GM19468 (cell line): Measurements from ENCODE around the gene BCAR1.
"Not testable (repeated sequence)": the region's sequence is repeated elsewhere in the genome, so short reads cannot be mapped to it uniquely, and the experiment has no call there.

Experiments
- ATAC-seq: cut with Tn5 transposase; IDR thresholded peaks from one replicate; pipeline ENCODE4 v1.9.1; 2021; ENCODE audit warnings: mild to moderate bottlenecking, moderate library complexity, moderate number of reproducible peaks; ENCODE audit not compliant: unreplicated experiment; ENCODE audit errors: extremely low read depth

The BCAR1 gene

DNA sequence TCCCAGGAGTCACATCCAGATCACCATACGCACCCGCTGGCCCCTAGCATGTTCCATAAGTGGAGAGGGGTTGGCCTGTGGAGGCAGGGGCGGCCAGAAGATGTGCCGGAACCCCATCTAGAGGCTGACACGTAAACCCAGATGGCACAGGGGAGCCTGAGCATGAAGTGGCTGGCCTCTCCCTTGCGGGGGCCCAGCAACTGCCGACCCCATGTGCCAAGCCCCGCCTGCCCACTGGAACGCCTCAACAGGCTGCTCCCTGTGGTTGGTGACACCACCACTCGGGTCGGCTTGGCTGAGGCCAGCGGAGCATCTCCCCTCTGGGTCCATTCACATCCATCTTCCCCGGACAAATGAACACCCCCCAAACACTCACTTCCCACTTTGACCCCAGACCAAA lies 9.5 kb downstream of the BCAR1 start:
- no peak for ATAC-seq

DNA sequence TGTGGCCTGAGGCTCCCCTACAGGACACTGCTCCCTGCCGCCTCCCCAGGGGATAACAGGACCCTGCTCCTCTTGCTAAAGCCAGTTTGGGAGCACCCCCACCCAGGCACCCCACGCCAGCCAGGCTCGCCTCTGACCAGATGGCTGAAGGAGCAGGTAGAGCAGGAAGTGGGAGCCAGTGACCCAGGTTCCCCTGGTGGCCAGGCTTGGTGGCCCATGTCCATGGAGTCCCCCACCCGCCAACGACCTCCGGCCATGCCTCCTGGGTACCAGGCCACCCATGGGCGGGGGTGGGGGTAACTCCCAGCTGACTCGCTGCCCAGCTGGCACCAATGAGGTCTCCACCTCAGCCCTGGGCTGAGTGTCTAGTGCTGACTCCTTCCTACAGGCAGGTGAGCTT lies 10.0 kb downstream of the BCAR1 start:
- no peak for ATAC-seq

DNA sequence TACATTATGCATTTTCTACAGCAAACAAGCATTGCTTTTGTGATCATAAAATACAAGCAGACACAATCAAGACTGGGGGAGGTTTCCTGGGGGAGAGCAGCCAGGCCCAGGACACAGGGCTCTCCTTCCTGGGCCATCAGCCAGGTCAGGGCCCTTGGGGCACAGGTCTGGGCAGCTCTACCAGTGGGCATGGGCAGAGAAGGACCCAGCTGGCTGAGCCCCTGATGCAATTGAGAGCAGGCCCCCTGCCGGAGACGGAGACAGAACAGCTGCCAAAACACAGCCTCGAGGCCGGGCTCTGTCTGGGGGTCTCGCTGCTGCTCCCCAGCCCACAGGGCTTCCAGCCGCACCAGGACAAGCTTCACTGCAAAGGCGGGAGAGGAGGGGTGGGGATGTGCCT lies 10.8 kb downstream of the BCAR1 start:
- ATAC-seq = not testable (repeated sequence)

DNA sequence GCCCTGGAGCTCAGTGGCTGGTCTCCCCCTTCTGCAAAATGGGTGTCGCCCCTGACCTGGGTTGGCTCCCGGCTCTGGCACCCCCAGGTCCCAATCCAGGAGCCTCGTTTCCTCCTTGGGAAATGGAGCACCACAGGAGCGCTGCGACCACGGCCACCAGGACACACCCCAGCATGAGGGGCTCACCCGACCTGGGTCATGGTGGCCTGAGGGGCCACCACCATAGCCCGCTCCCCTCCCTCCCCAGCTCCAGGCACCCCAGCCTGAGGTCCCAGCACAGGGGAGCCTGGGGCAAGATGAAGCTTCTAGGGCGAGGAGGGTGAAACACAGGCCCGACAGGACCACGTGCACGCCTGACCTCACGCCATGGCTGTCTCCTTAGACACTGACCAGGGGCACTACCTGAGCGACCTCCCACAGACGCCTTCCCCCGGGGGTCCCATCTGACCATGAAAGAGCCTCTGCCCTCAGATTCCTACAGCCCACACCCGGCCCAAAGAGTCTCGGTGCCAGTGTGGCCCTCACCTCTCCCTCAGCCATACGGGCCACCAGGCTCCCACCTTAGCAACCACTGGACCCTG lies 11.8 kb downstream of the BCAR1 start:
- no peak for ATAC-seq

DNA sequence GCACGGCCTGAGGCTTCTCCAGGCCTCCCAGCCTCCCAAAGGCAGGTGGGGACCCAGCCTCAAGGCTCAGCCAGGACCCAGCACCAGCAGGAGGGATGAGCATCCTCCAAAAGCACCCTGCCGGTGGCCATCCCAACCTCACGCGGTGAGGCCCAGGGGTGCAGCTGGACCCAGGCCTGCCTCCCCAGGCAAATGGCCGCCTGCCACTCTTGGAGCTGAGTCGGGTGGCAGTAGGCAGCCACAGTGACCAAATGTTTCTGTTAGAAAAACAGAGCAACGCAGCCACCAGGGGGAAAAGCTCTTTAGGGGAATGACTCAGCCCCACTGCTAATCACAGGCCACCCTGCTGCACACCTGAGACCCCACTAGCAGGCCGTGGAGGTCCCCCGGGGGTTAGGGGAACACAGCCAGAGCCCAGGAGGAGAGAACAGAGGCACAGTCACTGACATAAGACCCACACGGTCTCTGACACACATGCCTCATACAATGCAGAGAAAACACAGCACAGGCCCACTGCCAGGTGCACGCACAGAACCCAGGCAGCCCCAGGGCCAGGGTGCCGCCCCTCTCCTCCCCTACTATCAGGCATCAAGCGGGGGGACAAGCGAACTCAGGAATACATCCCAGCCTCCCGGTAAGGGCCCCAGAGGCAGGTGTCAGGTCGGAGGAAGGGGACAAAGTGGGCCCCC lies 12.4 kb downstream of the BCAR1 start:
- no peak for ATAC-seq

DNA sequence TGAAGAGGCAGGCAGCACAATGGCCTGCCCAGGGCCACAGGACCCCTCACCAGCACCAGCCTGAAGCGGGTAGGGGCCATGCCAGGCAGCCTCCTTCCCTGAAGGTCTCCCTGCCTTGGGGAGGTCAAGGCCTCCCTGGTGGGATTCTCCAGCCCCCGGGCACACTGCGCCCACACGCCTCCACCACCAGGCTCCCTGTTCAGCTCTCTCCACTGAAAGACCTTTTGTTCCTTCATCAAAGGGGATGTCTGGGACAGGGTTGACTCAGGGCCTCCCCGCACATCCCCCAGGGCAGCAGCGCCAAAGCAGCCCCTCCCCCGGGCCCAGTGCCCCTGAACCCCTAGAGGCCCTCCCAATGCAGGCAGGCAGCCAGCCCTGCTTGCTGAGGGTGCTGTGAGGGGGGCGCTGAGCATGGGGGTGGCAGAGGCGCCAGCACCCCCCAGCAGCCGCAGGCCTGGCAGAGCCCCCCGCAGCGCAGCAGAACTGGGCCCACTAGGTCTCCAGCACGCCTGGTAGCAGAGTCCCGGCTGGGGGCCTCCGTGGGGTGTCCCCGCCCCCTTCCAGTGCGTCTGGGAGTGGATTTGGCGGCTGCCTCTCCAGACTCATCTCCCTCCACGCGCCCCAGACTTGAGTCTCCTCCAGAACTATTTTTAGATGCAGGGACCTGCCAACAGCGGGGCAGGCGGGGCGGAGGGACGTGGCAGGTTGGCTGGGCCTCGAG lies 13.1 kb downstream of the BCAR1 start:
- ATAC-seq = no peak

DNA sequence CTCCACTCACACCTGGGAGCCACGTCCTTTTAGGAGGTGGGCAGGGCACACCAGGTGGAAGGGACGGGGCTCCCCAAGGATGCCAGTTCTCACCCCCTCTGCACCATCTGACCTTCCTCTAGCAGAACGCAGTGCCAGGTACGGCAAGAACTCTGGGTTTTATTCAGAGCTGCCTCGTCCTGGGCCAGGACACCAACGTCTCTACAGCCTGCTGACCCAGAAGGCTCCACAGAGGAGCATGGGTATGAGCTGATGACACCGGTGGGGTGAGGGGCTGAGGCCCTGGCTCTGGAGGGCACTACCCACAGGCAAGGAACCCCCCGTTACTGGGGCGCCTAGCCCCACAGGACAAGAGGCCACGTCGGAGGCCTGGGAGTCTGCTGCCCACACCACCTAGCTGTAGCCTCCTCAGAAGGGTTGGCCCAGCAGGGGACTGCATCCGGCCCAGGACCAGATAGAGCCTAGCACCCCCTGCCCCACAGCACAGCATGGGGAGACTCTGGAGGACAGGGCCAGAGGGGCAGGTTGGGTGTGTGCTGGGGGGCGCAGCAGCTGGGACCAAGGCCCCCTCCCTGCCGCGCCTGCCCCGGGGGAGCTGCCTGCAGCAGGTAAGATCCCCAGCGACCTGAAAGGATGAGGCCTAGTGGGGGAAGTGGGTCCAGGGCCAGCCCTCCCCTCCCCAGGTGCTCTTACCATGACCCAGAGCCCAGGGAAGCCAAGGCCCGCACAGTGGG lies 13.9 kb downstream of the BCAR1 start:
- no peak for ATAC-seq

DNA sequence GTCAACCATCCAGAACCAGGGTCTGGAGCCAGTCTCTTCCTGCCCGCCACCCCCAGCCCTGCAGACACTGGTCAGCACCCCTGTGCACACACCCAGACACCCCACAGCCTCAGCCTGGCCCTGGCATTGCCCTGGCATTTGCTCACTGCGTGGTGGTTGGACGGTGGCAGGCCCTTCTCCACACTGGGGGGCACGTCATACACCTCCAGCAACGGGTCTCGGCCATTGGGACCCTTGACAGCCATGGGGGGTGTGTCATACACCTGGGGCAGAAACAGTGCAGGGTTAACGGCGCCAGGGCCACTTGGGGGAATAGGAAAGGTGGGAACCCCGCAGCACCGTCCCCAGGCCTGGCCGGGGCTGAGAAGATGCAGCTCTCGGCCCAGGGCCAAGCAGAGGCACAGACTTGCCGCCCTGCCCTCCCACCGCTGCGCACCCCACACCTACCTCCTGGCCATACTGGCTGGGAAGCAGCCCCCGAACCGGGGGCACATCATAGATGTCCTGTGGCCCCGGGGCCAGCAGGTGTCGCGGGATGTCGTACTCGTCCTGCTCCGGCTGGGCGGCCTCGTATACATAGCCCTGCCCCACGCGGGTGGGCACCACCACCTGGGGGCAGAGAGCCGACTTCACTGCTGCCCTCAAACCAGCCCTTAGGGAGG lies 14.6 kb downstream of the BCAR1 start:
- ATAC-seq = no peak

DNA sequence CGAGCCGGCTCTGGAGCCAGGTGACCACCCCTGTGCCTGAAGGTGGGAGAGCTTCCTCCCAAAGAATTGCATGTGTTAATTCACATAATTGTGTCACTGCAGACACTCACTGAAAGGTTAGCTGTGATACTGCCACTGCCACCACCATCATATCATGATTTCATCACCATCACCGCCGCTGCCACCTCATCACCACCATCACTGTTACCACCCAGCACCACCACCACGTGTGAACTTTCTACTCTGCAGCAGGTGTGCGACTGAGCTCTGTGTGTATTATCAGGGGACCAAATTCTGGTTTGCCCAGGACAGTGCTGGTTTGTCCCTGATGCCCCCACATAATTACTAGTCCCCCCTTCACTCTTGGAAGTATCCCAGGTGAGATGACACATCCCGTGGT lies 15.2 kb downstream of the BCAR1 start:
- ATAC-seq = no peak

DNA sequence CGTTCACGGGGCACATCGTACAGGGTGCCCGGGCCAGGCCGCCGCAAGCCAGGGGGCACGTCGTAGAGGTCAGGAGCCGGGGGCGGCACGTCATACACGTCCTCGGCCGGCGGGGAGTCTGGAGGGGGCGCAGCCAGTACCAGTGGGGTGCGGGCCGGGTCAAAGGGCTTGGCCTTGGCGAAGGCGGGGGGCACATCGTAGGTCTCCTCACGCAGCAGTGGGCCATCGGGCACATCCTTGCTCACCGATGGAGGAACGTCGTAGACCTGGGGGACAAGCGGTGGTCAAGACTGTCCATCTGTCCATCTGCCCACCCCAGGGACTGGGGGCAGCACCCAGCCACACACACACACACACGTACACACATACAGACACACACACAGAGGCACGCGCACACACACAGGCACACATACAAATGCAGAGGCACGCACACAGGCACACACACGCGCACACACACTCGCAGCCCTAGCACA lies 15.7 kb downstream of the BCAR1 start:
- ATAC-seq = no peak

DNA sequence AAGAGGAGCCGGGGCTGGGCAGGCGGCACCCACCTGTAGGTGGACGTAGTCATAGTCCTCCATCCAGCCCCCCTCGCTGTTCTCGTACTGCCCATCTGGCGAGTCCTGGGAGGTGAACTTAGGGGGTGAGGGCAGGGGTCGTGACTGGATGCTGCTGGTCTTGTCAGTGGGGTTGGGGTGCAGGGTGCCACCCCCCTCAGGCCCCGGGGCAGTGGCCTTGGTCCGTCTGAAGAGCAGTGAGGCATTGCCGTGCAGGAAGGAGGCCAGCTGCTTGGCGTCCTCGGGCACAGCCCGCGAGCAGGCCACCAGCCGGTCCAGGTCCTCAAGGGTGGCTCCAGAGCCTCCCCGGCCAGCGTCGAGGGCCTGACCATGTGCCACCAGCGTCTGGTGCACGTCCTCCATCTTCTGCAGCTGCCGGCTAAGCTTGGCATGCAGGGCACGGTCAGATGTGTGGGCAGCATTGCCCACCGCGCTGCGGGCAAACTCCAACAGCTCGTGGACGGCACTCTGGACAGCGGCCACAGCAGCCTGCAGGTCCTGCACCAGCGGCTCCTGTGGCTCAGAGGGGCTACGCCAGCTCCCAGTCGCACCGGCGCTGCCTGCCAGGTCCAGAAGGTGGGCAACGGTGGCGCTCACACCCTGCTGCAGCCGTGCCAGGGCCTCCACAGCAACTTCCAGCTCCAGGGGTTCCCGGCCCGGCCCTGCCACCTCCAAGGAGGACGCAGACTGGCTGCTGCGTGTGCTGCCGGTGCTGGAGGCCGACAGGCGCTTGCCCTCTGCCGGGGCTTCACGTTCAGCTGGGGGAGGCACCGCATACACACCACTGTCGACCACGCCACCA lies 16.3 kb downstream of the BCAR1 start:
- ATAC-seq = no peak

DNA sequence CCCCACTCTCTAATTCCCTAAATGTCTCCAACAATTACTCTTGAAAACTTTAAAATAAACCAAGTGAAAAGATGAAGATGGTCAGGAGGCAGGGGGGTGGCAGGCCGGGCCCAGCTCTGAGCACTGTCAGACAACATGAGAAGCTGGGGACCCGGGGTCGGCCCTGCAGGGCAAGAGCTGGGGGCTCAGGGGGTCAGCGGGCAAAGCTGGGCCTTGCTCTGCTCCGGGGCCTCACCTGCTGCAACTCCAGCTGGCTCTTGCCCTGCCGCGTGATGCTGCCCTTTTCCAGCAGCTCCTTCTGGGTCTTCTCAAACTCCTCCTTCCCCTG lies 17.8 kb downstream of the BCAR1 start:
- ATAC-seq = no peak

DNA sequence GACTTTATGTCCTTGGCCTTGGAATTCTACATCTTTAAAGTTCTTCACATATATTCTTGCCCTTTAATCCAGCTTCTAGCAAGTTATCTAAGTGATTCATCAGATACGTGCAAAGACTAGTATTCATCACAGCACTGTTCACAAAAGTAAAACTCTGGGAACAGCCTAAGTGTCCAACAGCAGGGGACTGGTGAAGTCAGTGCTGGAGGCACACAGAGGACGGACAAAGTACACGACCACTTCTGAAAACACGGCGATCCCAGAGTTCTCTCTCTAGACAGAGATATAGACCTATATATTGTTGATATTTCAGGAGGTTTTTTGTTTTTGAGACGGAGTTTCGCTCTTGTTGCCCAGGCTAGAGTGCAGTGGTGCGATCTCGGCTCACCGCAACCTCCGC lies 19.9 kb downstream of the BCAR1 start:
- ATAC-seq = no peak

DNA sequence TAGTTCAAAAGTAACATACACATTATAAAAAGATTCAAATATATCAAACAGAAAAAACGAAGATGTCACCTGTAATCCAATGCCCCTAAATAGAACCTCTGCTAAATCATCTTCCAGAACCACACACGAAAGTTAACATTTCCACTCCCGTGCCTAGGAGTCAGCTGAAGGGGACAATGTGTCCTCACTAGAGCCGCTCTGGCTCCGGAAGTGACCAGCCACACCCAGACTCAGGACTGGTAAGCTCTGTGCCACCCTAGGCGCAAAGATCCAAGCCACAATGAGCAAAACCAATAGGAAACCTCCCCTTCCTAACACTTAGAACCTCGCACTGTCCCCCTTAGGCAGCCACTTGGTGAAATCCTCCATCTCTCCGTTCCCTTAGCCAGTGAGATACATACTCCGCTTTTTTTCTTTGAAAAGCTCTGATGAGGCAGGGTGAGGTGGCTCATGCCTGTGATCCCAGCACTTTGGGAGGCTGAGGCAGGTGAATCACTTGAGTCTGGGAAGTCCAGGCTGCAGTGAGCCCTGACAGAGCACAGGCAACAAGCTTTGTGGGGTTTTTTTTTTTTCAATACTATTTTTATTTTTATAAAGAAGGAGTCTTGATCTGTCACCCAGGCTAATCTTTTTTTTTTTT lies 20.8 kb downstream of the BCAR1 start:
- no peak for ATAC-seq

DNA sequence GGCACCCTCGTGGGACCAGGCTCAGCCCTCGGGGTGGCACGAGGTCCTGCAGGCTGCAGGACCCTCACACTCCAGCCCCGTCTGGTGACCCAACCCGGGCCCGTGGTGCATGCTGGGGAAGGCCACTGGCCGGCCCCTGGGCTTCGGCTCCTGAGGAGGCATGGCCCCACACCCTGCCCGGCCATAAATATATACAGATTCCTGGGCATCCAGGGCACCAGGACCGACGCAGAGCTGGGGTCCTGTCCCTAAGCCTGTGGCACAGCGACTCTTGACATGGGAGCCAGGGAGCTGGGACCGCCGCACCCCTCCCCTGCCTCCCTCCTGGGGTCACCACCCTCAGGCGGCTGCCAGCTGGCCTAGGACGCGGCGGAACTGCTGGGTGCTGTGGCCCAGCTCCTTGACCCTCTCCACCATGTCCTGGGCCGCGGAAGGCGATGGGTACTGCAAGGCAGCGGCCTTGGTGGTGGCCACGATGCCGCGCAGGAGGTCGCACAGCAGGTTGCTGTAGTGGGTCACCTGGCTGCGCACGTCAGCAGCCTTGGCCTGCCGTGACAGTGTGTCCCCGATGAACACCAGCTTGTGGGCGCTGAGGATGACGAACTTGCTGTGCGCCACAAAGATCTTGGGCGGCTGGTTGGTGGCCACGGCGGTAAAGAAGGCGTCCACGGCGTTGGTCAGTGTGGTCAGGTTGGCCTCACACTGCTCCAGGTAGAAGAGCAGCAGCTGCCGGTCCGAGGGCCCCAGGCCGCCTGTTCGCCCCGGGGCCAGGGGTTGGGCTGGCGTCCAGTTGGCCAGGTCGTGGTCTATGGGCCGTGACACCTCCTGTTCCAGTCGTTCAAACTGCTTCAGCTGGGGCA lies 22.0 kb downstream of the BCAR1 start:
- no peak for ATAC-seq

DNA sequence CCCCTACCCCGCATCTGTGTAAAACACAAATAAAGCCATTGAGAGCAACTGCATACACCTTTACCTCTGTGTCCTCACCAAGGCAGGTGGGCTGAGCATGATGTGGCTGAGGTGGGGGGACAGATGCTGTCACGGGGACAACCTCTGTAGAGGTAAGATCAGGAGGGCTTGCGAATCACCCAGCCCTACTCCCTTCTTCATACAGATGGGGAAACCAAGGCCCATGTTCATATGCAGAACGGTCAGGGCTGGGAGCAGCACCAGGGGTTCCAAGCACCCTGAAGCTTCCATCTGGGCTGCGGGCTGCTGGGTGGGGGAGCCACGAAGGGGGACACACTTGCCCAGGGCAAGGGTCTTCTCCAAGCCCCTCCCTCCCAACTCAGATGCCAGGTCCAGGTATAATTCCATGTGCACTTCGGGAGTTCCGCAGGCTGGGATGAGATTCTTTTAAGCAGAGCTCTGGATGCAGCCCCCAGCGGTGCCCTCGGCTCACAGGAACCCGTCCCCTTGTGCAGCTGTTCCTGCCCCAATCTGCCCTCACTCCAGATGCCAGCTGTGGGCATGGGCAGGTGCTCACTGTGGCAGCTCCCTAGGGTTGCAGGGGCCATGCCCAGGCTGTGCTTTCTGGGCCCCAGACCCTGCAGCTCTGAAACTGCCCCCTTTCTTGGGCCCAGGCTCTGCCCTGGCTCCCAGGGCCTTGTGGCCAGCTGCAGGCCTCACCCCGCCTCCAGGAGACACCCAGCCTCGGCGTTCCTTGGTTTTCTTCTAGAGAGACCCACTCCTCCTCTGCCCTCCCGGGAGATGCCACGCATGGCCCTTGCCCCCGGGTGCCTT lies 23.1 kb downstream of the BCAR1 start:
- no peak for ATAC-seq

DNA sequence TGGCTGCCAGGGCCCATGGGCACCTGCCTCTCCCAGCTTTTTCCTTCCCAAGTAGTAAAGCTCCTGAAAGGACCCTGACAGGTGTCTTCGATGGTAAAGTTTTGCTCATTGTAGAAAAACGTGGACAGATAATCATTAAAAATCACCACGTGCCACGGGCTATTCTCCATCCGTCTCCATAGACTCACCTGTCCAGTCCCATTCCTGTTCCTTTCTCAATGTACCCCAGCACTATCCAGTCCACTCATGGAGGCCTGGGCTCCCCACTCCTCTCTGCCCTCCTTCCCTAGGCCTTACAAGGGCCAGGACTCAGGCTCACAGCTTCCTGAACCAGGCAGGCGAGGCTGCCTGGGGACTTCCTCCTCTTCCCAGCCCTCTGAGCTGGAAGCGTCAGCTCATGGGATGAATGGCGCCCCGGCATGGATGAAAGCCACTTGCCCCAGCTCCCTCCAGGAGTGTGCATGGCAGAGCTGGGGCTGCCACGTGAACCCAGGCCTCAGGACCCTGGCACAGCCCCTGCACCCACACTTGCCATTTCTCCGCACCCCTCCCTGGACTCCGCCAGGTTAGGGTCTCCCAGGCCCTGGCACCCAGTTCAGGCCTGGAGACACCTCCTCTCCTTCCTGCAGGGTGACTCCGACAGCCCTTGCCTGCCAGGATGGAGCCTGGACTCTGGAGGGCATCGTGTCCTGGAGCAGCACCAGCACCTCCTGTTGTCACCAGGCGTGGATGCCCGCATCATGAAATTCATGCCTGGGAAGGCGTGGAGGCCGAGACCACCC lies 23.9 kb downstream of the BCAR1 start:
- no peak for ATAC-seq
